Effector memory CD4-positive, alpha-beta T cell (primary cell): ENCODE results near the gene SUSD5.

Source experiments
- DNase-seq, 3 donors: peaks; one replicate each; pipeline ENCODE4 v3.0.0-alpha.2; 2020
- H3K27ac ChIP-seq: 2 replicates; pipeline ENCODE4 v1.7.0; 2013; ENCODE audit warnings: mild to moderate bottlenecking, low read length, moderate library complexity; ENCODE audit not compliant: insufficient read depth, poor library complexity, severe bottlenecking
- H3K27me3 ChIP-seq: replicated peaks from 2 replicates; pipeline ENCODE4 v1.7.0; 2013; ENCODE audit warnings: mild to moderate bottlenecking, low read length; ENCODE audit not compliant: insufficient read depth, control insufficient read depth, poor library complexity, severe bottlenecking
- H3K36me3 ChIP-seq: 2 replicates; pipeline ENCODE4 v1.7.0; 2013; ENCODE audit warnings: mild to moderate bottlenecking, low read length, moderate library complexity; ENCODE audit not compliant: control insufficient read depth, insufficient read depth
- H3K4me1 ChIP-seq: 2 replicates; pipeline ENCODE4 v1.7.0; 2013; ENCODE audit warnings: low read length, mild to moderate bottlenecking; ENCODE audit not compliant: control insufficient read depth, insufficient read depth, poor library complexity, severe bottlenecking
- H3K4me3 ChIP-seq: 2 replicates; pipeline ENCODE4 v1.7.0; 2013; ENCODE audit warnings: low read length, low read depth, mild to moderate bottlenecking; ENCODE audit not compliant: insufficient read depth, poor library complexity, severe bottlenecking
- H3K9me3 ChIP-seq: 2 replicates; pipeline ENCODE4 v1.7.0; 2013; ENCODE audit warnings: mild to moderate bottlenecking, low read length, moderate library complexity; ENCODE audit not compliant: control insufficient read depth

The SUSD5 gene

GRCh38 chr3:33174711-33175414 is 43.7 kb downstream of the SUSD5 start:
- no peaks in the 10 kb centered on the region for H3K4me1 ChIP-seq
- no peak for DNase-seq
- H3K27ac ChIP-seq: no peak overlapping the region
- no peaks in the 10 kb centered on the region for H3K27me3 ChIP-seq
- no peaks in the 10 kb centered on the region for H3K9me3 ChIP-seq
- H3K36me3 ChIP-seq: no peaks in the 10 kb centered on the region
- no peak overlapping the region for H3K4me3 ChIP-seq

- H3K9me3 ChIP-seq: no peaks in the 10 kb centered on the region
- no peak overlapping the region for H3K27ac ChIP-seq
- no peak for DNase-seq
- no peaks in the 10 kb centered on the region for H3K4me1 ChIP-seq
- H3K4me3 ChIP-seq: no peak overlapping the region
- no peaks in the 10 kb centered on the region for H3K27me3 ChIP-seq
- no peaks in the 10 kb centered on the region for H3K36me3 ChIP-seq
These were observed 44.5 kb downstream of the SUSD5 start for GRCh38 chr3:33174095-33174494.

- Histone ChIP-seq H3K27me3 (no peaks in the 10 kb centered on the region), H3K4me3 (no peak overlapping the region)
These were observed 44.9 kb downstream of the SUSD5 start for GRCh38 chr3:33173672-33174071.

GRCh38 chr3:33173103-33173502 is 45.5 kb downstream of the SUSD5 start:
- DNase-seq: no peak
- H3K9me3 ChIP-seq: no peaks in the 10 kb centered on the region
- no peak overlapping the region for H3K4me3 ChIP-seq
- H3K27ac ChIP-seq: no peak overlapping the region
- H3K36me3 ChIP-seq: no peaks in the 10 kb centered on the region
- no peaks in the 10 kb centered on the region for H3K4me1 ChIP-seq
- no peaks in the 10 kb centered on the region for H3K27me3 ChIP-seq

More at GRCh38 chr3:33173672-33174071, 44.9 kb downstream of the SUSD5 start:
- DNase-seq: no peak
- no peaks in the 10 kb centered on the region for H3K4me1 ChIP-seq
- no peak overlapping the region for H3K27ac ChIP-seq
- H3K9me3 ChIP-seq: no peaks in the 10 kb centered on the region
- no peaks in the 10 kb centered on the region for H3K36me3 ChIP-seq

- no peaks in the 10 kb centered on the region for H3K4me1 ChIP-seq
- H3K9me3 ChIP-seq: no peaks in the 10 kb centered on the region
- no peak for DNase-seq
- H3K4me3 ChIP-seq: no peak overlapping the region
- no peaks in the 10 kb centered on the region for H3K27me3 ChIP-seq
- no peaks in the 10 kb centered on the region for H3K36me3 ChIP-seq
- no peak overlapping the region for H3K27ac ChIP-seq
These were observed 47.0 kb downstream of the SUSD5 start for GRCh38 chr3:33171580-33171979.

- no peak for DNase-seq
- Histone ChIP-seq H3K36me3 (no peaks in the 10 kb centered on the region), H3K27me3 (no peaks in the 10 kb centered on the region), H3K9me3 (no peaks in the 10 kb centered on the region), H3K4me3 (no peak overlapping the region), H3K4me1 (no peaks in the 10 kb centered on the region), H3K27ac (no peak overlapping the region)
These were observed 48.1 kb downstream of the SUSD5 start for GRCh38 chr3:33170531-33170930.

GRCh38 chr3:33167716-33168336 is 50.8 kb downstream of the SUSD5 start:
- Histone ChIP-seq H3K27me3 (no peaks in the 10 kb centered on the region), H3K36me3 (no peaks in the 10 kb centered on the region), H3K27ac (no peak overlapping the region), H3K4me1 (no peaks in the 10 kb centered on the region), H3K9me3 (no peaks in the 10 kb centered on the region), H3K4me3 (no peak overlapping the region)
- no peak for DNase-seq

- H3K9me3 ChIP-seq: no peaks in the 10 kb centered on the region
- H3K27ac ChIP-seq: no peak overlapping the region
- H3K4me1 ChIP-seq: no peaks in the 10 kb centered on the region
- DNase-seq: no peak
- no peaks in the 10 kb centered on the region for H3K27me3 ChIP-seq
- no peaks in the 10 kb centered on the region for H3K36me3 ChIP-seq
- no peak overlapping the region for H3K4me3 ChIP-seq
These were observed 51.3 kb downstream of the SUSD5 start for GRCh38 chr3:33167284-33167683.

- Histone ChIP-seq H3K4me3 (no peak overlapping the region), H3K27me3 (no peaks in the 10 kb centered on the region), H3K36me3 (no peaks in the 10 kb centered on the region), H3K27ac (no peak overlapping the region), H3K4me1 (no peaks in the 10 kb centered on the region), H3K9me3 (no peaks in the 10 kb centered on the region)
- DNase-seq: no peak
These were observed 52.5 kb downstream of the SUSD5 start for GRCh38 chr3:33166095-33166494.

GRCh38 chr3:33165372-33165771 is 53.2 kb downstream of the SUSD5 start:
- no peak for DNase-seq
- Histone ChIP-seq H3K27ac (no peak overlapping the region), H3K9me3 (no peaks in the 10 kb centered on the region), H3K4me1 (no peaks in the 10 kb centered on the region), H3K27me3 (no peaks in the 10 kb centered on the region), H3K36me3 (no peaks in the 10 kb centered on the region), H3K4me3 (no peak overlapping the region)
